HPDE6-E6E7 (cell line): ENCODE measurements around the gene HHIPL2.

Experiments
- DNase-seq: peaks from one replicate; pipeline ENCODE4 v3.0.0; 2011; ENCODE audit warnings: missing footprints; ENCODE audit errors: extremely low spot score

Gene HHIPL2

GRCh38 chr1:222547944-222548671 is at the start of gene HHIPL2:
Gene HHIPL2, minus strand, starts transcription at chr1:222548104. Its CDS starts 60 bp downstream, at chr1:222548044.
- DNase-seq = no peak

GRCh38 chr1:222596696-222597095 is 48.8 kb upstream of the HHIPL2 start:
- no peak for DNase-seq

- no peak for DNase-seq
Observed at GRCh38 chr1:222594789-222595188, 46.9 kb upstream of the HHIPL2 start.

- DNase-seq = no peak
Observed at GRCh38 chr1:222592171-222592570, 44.3 kb upstream of the HHIPL2 start.

- peak; percentile 82 for DNase-seq
Observed at GRCh38 chr1:222589462-222590302, 41.8 kb upstream of the HHIPL2 start, which contains the start of gene TAF1A. Gene TAF1A, minus strand, starts transcription at chr1:222589933.

GRCh38 chr1:222588135-222588534 is 40.2 kb upstream of the HHIPL2 start:
- no peak for DNase-seq

GRCh38 chr1:222586842-222587241 is 38.9 kb upstream of the HHIPL2 start:
- DNase-seq = no peak

- no peak for DNase-seq
Observed at GRCh38 chr1:222583079-222583478, 35.2 kb upstream of the HHIPL2 start.

GRCh38 chr1:222582099-222582774 is 34.3 kb upstream of the HHIPL2 start:
- DNase-seq = peak; percentile 39

- no peak for DNase-seq
Observed at GRCh38 chr1:222579316-222579715, 31.4 kb upstream of the HHIPL2 start.

- DNase-seq = no peak
Observed at GRCh38 chr1:222570837-222571236, 22.9 kb upstream of the HHIPL2 start.

- no peak for DNase-seq
Observed at GRCh38 chr1:222561656-222562055, 13.8 kb upstream of the HHIPL2 start.

GRCh38 chr1:222557574-222557973 is 9.7 kb upstream of the HHIPL2 start:
- DNase-seq = no peak

- DNase-seq = no peak
Observed at GRCh38 chr1:222557148-222557547, 9.2 kb upstream of the HHIPL2 start.

- DNase-seq = no peak
Observed at GRCh38 chr1:222555992-222556615, 8.2 kb upstream of the HHIPL2 start.

GRCh38 chr1:222554177-222554576 is 6.3 kb upstream of the HHIPL2 start:
- no peak for DNase-seq

GRCh38 chr1:222552882-222553281 is 5.0 kb upstream of the HHIPL2 start:
- no peak for DNase-seq

- no peak for DNase-seq
Observed at GRCh38 chr1:222547260-222547614, 667 bp downstream of the HHIPL2 start.

GRCh38 chr1:222546548-222547259 is 1.2 kb downstream of the HHIPL2 start:
- DNase-seq = peak; percentile 35

- DNase-seq = no peak
Observed at GRCh38 chr1:222546091-222546490, 1.8 kb downstream of the HHIPL2 start.

- no peak for DNase-seq
Observed at GRCh38 chr1:222543817-222544216, 4.1 kb downstream of the HHIPL2 start.
